Amniotic epithelial cell (primary cell): ENCODE results near the gene EDEM1.
"Not testable (repeated sequence)": the region's sequence is repeated elsewhere in the genome, so short reads cannot be mapped to it uniquely, and the experiment has no call there.

Experiments used
- DNase-seq: peaks from one replicate; pipeline ENCODE4 v3.0.0-alpha.2; 2010; ENCODE audit warnings: low read depth

EDEM1 gene

DNA sequence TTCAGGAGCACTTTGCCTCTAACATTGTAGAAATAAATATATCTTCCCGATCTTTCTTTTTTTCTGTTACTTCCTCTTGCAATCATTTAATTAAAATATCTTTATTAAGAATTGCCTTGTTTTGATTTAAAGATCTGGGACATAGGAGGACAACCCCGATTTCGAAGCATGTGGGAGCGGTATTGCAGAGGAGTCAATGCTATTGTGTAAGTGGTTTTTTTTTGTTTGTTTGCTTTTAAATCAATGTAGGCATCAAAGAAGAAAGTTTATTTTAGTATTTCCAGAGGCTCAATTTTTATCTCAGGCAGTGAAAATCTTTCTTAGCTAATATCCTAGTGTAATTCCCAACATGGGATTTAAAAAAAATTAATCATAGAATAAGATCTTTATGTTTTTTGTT lies 15.5 kb upstream of the EDEM1 start:
- DNase-seq = no peak

- not testable (repeated sequence) for DNase-seq
These were observed 8.5 kb upstream of the EDEM1 start for GRCh38 chr3:5179036-5179435.

DNA sequence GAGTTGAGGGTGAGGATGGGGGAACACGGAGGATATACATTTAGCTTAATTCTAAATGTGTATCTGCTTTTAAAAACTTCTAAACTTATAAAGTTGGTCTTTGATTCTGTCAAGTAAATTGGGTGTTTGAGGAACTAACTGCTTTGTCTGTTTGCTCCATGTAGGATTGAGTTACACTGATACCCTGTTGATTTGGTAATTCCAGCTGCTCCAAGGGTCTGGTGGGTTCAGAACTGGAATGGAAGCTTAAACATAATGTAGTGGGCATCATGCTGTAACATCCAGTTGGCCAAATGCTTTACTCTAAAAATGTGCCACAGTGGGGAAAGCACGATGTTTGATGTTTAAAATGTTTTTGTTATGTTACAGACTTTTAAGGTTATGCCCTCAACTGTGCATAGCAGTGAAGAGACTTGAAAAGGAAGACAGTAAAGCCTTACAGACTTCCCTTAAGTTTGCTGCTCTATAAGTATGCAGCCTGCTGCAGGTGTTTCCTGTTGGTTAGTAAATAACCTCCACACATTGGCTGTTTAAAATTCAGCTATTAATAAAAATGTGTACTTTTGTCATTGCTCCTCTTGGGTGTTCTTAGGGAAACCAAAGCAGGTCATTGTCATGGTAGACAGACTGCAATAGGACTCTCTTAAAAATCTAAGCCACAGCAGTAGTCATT lies 5.9 kb upstream of the EDEM1 start:
- no peak for DNase-seq

GRCh38 chr3:5183714-5184113 lies 3.8 kb upstream of the EDEM1 start:
- DNase-seq = peak; percentile 26

GRCh38 chr3:5184499-5184898 lies 3.0 kb upstream of the EDEM1 start:
- no peak for DNase-seq

DNA sequence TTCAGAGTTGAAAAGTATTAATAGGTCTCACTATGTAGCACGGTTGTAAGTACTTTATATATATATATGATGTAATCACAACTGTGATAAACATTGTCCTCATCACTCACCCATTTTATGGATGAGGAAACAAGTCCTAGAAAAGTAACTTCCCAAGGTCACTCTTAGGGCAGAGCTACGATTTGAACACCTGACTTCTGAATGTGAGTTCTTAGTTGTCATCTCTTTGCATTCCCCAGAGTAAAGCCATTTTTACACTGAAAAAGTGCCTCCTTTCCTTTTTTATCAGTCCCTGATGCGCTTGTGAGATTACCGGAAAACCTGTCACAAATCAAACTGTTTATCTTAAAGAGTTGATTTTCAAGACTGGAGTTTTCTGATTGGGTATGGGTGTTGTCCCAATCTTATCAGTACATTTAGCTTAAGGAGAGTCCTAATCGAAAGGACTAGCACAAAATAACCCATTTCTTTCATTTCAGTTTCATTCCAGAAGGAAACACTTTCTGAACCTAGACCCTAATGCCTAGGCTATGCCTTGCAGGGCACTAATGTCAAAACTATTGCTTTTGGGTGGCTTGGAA lies 2.3 kb upstream of the EDEM1 start:
- DNase-seq = no peak

DNA sequence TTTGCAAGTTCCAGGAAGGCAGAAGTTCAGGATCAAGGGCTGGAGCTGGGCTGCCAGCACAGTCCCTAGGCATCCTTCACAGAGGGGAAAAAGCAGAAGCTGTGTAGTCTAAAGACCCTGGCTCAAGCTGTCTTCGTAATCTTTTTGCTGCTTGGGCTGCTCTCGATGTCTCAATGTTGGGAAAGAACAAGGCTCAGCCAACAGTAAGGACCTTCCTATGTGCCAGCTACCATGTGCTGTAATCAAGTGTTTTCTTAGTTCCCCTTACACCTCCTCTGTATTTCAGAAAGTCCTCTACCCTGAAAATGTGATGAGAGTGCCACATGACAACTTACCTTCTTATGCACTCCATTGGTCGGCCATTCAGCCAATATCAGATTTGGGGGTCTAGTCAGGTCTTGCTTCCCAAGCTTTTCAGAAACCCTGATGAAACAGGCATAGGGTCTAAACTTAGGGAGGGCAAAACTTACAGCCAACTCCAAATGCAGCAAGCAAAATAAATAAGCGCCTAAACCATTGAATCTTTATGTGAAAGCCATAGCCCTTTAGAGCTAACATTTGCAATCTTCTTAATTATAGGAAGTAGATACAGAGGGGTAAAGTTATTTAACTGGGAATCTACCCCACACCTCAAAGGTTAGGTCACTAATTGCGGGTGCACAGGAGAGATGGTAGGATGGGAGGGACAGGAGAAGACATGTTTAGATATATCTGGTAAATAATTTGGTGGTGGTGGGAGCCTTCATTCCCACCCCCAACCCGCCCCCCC lies 1.2 kb upstream of the EDEM1 start:
- peak; percentile 38 for DNase-seq

DNA sequence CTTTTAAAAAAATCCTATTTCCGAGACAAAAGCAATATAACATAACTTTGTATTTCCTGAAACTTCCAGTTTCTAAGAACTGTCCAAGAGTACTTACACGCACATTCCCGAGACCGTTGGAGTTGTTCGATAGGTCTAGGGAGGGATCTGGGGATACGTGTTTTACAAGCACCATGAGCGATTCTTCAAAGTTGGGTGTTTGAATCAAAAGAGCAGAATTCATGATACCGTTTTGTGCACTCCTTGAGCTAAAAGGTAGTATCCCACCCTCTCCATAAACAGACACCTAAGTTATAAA lies 700 bp upstream of the EDEM1 start:
- DNase-seq = peak; percentile 44

DNA sequence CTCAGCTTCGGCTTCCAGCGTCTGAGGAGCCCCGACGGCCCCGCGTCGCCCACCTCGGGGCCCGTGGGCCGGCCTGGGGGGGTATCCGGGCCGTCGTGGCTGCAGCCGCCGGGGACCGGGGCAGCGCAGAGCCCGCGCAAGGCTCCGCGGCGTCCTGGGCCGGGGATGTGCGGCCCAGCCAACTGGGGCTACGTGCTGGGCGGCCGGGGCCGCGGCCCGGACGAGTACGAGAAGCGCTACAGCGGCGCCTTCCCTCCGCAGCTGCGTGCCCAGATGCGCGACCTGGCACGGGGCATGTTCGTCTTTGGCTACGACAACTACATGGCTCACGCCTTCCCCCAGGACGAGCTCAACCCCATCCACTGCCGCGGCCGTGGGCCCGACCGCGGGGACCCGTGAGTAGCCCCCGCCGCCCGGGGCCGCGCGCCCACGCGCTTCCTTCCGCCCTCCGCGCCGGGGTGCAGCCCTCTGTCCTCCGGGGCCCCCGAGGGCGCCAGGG lies 462 bp downstream of the EDEM1 start:
- DNase-seq = peak; percentile 24

DNA sequence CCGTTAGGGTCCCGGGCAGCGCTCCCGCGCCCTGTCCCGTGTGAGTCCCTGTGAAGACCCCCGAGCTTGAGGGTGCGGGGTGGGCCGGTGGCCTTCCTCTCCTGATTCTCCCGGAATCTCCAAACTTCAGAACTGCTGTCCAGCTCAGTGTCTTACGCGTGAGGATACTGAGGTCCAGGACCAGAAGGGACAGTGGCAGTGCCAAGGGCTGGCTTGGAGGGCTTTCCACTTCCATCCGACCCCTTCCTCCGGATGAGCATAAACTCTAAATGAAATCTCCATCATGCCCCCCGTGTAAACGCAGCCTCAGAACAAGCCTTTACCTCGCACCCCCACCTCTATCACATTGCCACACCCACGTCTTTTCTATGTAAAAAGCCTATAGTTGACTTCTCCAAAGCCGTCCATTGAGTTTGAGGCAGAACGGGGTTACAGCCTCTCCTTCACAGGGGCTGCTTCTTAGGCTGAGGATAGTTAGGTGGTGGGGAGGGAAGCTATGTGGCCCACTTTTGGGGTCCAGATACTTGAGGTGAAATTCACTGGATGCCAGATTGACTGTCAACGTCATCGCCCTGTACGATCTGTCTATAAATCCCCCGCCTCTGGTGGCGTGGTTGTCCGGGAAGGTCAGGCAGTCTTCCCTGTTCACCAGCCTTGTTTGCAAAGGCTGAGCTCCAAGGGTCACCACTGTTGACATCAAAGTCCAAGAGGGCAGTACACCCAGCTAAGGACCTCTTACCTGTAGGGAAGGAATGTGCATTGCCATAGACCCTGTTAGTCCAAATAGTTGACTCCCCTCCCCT lies 1.1 kb downstream of the EDEM1 start:
- peak; percentile 31 for DNase-seq

DNA sequence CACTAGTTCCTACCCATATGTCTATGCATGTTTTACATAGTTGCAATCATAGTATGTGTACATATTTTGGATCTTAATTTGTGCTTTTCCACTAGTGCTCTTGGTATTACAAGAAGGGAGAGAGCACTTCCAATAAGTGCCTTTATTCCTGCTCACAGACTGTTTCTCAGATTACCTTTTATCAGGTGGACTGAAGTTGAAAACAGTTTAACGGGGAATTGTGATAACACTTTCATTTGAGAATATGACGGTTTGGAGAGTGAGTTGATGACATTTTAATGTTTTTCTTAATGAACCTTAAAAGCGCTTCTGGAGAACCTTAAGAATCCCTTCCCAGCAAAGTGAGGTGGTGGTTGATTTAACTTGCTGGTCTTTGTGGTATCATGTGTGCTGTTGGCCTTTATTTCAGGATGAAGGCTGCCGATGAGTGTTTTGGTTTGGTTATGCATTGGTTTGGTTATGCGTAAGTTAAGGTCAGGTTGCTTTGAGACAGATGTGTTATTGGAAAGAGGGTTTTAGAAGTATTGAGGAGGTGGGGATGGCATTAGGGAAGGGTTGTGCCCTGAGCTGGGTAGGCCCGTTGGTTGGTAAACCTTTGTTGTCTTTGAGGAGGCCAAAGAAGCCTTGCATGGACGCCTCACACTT lies 2.8 kb downstream of the EDEM1 start:
- DNase-seq = no peak

- DNase-seq = no peak
These were observed 4.2 kb downstream of the EDEM1 start for GRCh38 chr3:5191555-5192304.

- no peak for DNase-seq
These were observed 5.3 kb downstream of the EDEM1 start for GRCh38 chr3:5192571-5193365.

DNA sequence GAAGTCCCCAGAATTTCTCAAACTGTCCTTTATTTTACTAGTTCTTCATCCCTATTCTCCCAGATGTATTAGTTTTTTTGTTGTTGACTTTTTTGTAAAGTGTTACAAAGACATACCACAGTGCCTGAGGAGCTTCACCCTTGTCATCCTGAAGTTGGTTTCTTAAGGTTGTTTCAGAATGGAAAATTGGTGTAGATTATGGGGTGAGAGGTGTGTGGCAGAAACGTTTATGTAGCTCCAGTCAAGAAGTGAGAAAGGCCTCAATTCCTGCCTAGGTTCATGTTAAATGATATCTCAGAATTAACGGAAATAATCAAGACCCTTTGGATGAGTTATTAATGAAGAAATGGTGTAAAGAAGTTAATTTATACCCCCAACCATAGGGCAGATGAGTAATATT lies 6.8 kb downstream of the EDEM1 start:
- no peak for DNase-seq

- peak; percentile 93 for DNase-seq
These were observed 7.4 kb downstream of the EDEM1 start for GRCh38 chr3:5194801-5195509.

DNA sequence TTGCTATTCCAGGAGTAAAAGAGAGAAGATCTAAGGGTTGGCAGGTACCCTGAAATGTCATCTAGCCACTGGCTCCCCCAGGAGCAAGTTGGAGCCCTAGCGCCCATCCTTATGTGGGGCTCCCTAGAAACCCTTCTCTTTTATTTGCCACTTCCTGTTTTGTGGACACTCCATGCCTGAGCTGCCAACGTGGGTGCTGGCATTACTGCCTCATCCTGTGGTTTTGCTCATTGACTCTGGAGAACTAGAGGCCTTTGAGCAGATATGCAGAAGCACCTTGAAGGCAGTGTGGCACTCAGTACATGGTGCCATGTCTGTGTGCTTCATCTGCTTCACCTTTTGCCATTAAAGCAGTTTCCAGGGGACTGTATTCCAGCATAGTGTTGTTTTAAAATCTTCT lies 8.1 kb downstream of the EDEM1 start:
- DNase-seq = peak; percentile 40

DNA sequence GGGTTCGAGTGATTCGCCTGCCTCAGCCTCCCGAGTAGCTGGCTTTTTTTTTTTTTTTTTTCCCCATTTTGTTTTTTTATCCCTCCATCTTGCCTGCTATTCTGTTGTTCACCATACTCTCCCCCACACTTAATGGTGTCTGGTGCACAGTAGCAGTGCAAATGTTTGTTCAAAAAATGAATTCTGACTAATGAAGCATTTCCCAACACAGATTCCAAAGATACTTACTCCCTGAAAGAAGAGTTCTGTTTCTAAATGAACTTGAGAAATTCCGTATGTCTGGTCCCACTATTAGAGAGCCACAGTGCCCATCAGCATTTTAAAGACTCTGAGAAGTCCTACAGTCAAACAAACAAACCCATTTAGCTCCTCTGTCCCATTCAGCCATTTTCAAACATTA lies 9.5 kb downstream of the EDEM1 start:
- peak; percentile 93 for DNase-seq

- DNase-seq = peak; percentile 84
These were observed 10.2 kb downstream of the EDEM1 start for GRCh38 chr3:5197470-5198312.

DNA sequence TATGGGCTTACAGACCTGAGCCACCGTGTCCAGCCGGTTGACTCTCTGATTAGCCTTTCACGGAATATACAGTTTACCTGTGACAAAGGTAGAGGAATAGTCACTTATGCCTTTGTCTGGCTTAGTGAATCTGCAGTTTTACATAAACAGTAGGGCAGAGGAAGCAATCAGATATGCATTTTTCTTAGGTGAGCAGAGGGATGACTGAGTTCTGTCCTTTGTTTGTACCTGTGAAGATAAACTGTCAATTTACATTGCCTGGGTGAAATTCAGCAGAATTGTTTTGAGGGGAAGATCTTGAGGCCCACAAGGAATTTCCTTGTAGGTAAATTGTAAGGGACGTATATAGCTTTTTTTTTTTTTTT lies 10.8 kb downstream of the EDEM1 start:
- no peak for DNase-seq
